ENCODE measurements around the gene RASA3. TPM values are rescaled to one million over a fixed set of nuclear protein-coding genes. Genes with fewer than 3 reads are reported as not detected.

Gene RASA3
- total and polyA plus RNA-seq, 9 of the 15 experiments (the other 6 are each of a cell fraction or from before 2014, with no cell fraction given), result 0.72 to 25.3 (median 14.4) TPM

DNA sequence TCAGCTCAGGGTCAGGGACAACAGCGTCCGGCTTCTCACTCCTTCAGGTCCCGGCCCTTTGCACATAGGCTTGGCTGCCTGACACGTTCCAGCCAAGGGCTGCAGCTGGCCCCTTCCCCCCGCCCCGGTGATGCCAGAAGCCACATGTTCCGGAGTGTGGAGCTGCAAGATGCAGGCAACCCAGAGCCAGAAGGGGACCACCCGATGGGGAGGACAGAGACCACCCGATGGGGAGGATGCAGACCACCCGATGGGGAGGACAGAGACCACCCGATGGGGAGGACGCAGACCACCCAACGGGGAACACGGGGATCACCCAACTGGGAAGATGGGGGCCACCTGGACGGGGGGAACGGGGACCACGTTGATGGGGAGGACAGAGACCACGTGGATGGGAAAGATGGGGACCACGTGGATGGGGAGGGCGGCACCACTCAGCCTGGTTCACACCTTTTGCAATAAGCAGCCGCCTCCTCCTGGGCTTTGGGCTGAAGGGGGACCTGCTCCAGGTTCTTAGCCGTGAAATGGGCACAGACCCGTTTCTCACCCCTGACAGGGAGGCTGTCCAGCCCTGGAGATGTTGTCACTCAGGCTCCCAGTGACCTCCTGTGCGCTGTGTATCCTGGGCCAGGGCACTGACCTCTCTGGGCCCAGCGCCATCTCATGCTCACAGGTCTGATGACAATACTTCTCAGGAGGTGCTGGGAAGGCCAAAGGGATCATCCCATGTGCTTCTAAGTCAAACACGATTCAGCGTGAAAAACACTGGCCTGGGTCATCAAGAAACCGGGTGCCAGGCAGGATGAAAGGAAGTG lies 193.1 kb downstream of the RASA3 start (continued):
- no peak for TF ChIP-seq RUNX1 (IDR thresholded peaks at IDR 0.05; ENCODE audit: low read depth)
- TF ChIP-seq ZNF197 (CRISPR knock-in tag; IDR thresholded peaks at IDR 0.05; ENCODE audit: low read depth), result no peak
- TF ChIP-seq ZBTB34 (CRISPR knock-in tag; IDR thresholded peaks at IDR 0.05), result no peak
- TF ChIP-seq THAP7 (CRISPR knock-in tag; IDR thresholded peaks at IDR 0.05), result no peak
- no peak for TF ChIP-seq FOXK2 (conservative IDR thresholded peaks at IDR 0.05 in 1 of 2, IDR thresholded peaks at IDR 0.05 in 1 of 2; ENCODE audit: low read depth in 2 of 2)
- TF ChIP-seq GTF2A2 (tag; IDR thresholded peaks at IDR 0.05), result no peak
- TF ChIP-seq LCOR (CRISPR knock-in tag; IDR thresholded peaks at IDR 0.05), result no peak
- no peak for TF ChIP-seq FIP1L1 (IDR thresholded peaks at IDR 0.05; ENCODE audit: low read depth, low read length, poor library complexity, severe bottlenecking)
- no peak for TF ChIP-seq SMARCA4 (IDR thresholded peaks at IDR 0.05)
- no peak for TF ChIP-seq TEAD4 (IDR thresholded peaks at IDR 0.05; ENCODE audit: low read length)
- no peak for TF ChIP-seq TEAD4 (CRISPR knock-in tag; IDR thresholded peaks at IDR 0.05; ENCODE audit: borderline replicate concordance)
- TF ChIP-seq ZC3H11A (IDR thresholded peaks at IDR 0.05; ENCODE audit: low read depth, low read length), result no peak
- no peak for TF ChIP-seq GABPB1 (CRISPR knock-in tag; IDR thresholded peaks at IDR 0.05)
- TF ChIP-seq SRSF9 (IDR thresholded peaks at IDR 0.05; ENCODE audit: borderline replicate concordance, low read depth, low read length), result no peak
- TF ChIP-seq TAF7 (tag; IDR thresholded peaks at IDR 0.05), result no peak
- no peak for TF ChIP-seq RBM25 (IDR thresholded peaks at IDR 0.05; ENCODE audit: low read depth, low read length, severe bottlenecking)

Data from K562 (cell line).